ENCODE data around the gene CEP250.

- TF ChIP-seq CTCF (IDR thresholded peaks at IDR 0.05 in 4 of 5, conservative IDR thresholded peaks at IDR 0.05 in 1 of 5) (no peak), POLR2A (IDR thresholded peaks at IDR 0.05) (no peak)
Observed at GRCh38 chr20:35564905-35565304, 109.5 kb downstream of the CEP250 start.
